HUES6 (cell line): ENCODE results near the gene CASZ1.

Experiments used
- H3K27ac ChIP-seq: 2 replicates; pipeline ENCODE4 v1.7.0; 2013; ENCODE audit warnings: low read depth, mild to moderate bottlenecking, low read length, inconsistent platforms
- H3K27me3 ChIP-seq: 2 replicates; pipeline ENCODE4 v1.6.1; 2013; ENCODE audit warnings: low read length; ENCODE audit not compliant: control insufficient read depth, insufficient read depth
- H3K36me3 ChIP-seq: 2 replicates; pipeline ENCODE4 v1.6.1; 2013; ENCODE audit warnings: low read length; ENCODE audit not compliant: control insufficient read depth, insufficient read depth
- H3K4me1 ChIP-seq: 2 replicates; pipeline ENCODE4 v1.6.1; 2013; ENCODE audit warnings: low read length; ENCODE audit not compliant: control insufficient read depth, insufficient read depth
- H3K4me3 ChIP-seq: 2 replicates; pipeline ENCODE4 v1.5.1; 2013; ENCODE audit warnings: low read depth, low read length
- H3K9ac ChIP-seq: one replicate; pipeline ENCODE4 v1.6.1; 2013; ENCODE audit warnings: mild to moderate bottlenecking, low read length
- H3K9me3 ChIP-seq: 2 replicates; pipeline ENCODE4 v1.6.1; 2013; ENCODE audit warnings: low read depth, low read length; ENCODE audit not compliant: control insufficient read depth, insufficient read depth

The CASZ1 gene

DNA sequence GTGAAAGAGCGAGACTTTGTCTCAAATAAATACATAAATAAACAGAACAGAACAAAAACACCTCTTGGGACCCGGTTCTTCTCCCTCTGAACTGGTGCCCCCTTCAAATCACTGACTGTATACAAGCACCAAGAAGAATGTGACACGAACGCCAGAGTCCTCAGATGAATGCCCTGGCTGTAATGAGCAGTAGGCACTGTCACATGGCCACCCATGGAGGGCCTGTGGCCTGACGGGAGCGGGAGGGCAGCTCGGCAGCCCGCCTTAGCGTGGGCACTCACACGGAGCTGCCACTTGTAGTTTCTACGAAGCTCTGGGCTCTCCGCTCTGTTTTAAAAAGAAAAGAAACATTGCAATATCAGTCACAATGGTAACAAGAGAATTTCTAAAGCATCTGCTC, 175.7 kb downstream of the CASZ1 start:
- no peaks in the 10 kb centered on the region for H3K27me3 ChIP-seq
- no peaks in the 10 kb centered on the region for H3K9me3 ChIP-seq
- peaks cover 12% of the 10 kb centered on the region for H3K36me3 ChIP-seq
- no peak overlapping the region for H3K9ac ChIP-seq
- H3K4me1 ChIP-seq = peaks cover 5% of the 10 kb centered on the region; the same call in 1 of the 2 replicates
- H3K27ac ChIP-seq = no peak overlapping the region
- H3K4me3 ChIP-seq = no peak overlapping the region

DNA sequence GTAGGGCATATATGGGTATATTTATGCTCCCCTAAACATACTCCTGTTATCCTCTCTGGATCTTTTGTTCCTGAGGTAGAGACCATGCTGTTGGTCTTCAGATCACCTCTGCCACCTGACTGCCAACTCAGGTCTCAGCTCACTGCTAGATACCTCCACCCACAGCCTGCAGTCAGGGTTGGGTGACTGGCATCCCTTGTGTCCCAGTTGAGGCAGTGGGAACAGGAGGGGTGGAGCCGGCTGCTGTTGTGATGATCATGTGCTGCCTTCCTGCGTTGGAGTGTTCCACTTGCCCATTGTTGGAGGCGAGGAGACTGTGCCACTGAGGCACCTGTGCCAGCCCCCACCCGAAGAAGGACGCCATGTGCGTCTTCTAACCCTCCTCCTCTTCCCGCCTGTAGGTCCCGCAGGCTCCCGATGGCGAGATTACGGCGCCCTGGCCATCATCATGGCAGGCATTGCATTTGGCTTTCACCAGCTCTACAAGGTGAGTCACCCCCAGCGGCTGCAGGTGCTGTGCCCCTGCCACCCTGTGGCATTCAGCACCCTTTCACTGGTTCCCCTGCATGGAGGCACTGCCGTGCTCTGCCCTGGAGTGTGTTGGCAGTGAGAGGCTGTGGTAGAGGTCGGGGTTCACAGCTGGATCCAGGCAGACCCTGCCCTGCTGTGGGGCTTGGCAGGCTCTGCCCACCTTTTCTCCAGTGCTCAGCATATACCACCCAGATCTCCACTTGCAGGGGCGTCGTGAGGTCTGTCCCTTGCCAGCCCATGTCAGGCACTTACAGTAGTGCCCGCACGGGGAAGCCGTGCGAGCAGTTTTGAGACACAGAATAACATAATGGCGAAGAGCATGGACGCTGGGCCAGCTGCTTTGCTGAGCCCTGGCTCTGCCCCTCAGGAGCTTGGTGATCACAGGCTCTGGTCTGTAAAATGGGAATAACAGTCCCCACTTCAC, 178.2 kb downstream of the CASZ1 start:
- H3K27ac ChIP-seq = no peak overlapping the region
- H3K27me3 ChIP-seq = no peaks in the 10 kb centered on the region
- no peak overlapping the region for H3K4me3 ChIP-seq
- peaks cover 11% of the 10 kb centered on the region; the same call in 1 of the 2 replicates for H3K4me1 ChIP-seq
- no peak overlapping the region for H3K9ac ChIP-seq
- H3K9me3 ChIP-seq = no peaks in the 10 kb centered on the region
- no peaks in the 10 kb centered on the region for H3K36me3 ChIP-seq

DNA sequence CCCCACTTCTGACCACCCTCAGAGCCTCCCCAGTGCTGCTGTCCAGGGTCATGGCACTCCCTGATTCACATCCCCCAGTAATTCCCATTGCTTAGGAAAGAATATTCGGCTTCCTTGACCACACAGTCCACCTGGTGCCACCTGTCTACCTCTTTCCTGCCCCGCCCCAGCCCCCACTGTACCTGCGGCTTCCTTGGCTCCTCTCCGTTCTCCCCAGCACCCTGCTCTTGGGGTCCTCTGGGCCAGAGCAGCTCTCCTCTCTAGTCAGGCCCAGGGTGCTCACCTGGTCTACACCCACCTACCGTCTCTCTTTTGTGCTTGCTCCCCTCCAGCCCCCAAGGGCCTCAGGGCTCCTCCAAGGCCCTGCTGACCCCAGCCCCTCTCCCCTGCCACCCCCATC, 179.1 kb downstream of the CASZ1 start:
- H3K4me1 ChIP-seq = peaks cover 11% of the 10 kb centered on the region; the same call in 1 of the 2 replicates
- no peak overlapping the region for H3K4me3 ChIP-seq
- H3K27ac ChIP-seq = no peak overlapping the region
- H3K36me3 ChIP-seq = no peaks in the 10 kb centered on the region
- no peaks in the 10 kb centered on the region for H3K9me3 ChIP-seq
- no peak overlapping the region for H3K9ac ChIP-seq
- no peaks in the 10 kb centered on the region for H3K27me3 ChIP-seq

DNA sequence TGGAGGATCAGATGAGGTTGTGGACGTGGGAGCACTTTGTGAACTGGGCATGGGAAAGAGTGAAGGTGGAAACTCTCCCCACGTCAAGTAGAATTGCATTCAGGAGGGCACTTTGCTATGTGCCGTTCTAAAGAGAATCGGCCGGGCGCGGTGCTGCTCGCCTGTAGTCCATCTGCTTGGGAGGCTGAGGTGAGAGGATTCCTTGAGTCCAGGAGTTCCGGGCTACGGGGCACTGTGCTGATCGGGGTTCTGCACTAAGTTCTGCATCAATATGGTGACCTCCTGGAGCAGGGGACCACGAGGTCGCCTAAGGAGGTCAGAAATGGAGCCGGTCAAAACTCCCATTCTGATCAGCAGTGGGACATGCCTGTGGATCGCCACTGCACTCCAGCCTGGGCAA, 179.8 kb downstream of the CASZ1 start:
- H3K27me3 ChIP-seq = no peaks in the 10 kb centered on the region
- no peak overlapping the region for H3K4me3 ChIP-seq
- H3K36me3 ChIP-seq = no peaks in the 10 kb centered on the region
- no peak overlapping the region for H3K9ac ChIP-seq
- H3K9me3 ChIP-seq = no peaks in the 10 kb centered on the region
- no peak overlapping the region for H3K27ac ChIP-seq
- H3K4me1 ChIP-seq = peaks cover 11% of the 10 kb centered on the region; the same call in 1 of the 2 replicates

DNA sequence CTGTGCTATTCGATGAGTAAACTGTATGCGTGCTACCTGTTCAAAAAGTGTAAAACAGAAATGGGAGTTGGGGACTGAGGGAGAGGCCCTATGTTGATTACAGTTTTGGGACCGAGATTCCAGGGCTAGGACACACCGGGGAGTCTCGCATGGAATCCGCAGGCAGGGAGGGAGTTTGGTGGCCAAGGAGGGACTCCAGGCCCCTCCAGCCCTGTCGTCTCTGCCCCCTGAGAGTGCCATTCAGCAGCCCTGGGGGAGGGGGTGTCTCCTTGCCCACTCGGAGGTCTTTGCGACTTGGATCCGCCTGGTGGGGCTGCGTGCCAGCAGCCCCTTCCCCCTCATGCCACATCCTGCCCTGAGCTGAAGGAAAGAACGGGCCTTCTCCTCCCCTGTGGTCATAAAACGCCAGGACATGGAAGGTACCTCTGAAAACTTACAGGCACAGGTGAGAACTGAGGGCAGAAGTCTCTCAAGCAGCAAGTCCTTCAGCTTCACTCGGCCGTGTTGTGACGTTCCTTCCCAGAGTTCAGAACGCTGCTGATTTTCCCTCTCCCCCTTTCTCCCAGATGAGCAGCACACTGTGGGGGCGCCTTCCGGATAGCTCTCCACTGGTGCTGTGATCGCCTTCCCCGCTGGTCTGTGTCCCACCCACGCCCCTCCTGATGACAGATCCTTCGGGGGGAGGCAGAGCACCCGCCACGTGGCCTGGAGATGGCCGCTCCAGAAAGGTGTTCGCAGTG, 180.3 kb downstream of the CASZ1 start:
- no peaks in the 10 kb centered on the region for H3K27me3 ChIP-seq
- H3K4me1 ChIP-seq = peaks cover 11% of the 10 kb centered on the region; the same call in 1 of the 2 replicates
- no peak overlapping the region for H3K9ac ChIP-seq
- H3K36me3 ChIP-seq = no peaks in the 10 kb centered on the region
- no peak overlapping the region for H3K4me3 ChIP-seq
- no peaks in the 10 kb centered on the region for H3K9me3 ChIP-seq
- no peak overlapping the region for H3K27ac ChIP-seq

DNA sequence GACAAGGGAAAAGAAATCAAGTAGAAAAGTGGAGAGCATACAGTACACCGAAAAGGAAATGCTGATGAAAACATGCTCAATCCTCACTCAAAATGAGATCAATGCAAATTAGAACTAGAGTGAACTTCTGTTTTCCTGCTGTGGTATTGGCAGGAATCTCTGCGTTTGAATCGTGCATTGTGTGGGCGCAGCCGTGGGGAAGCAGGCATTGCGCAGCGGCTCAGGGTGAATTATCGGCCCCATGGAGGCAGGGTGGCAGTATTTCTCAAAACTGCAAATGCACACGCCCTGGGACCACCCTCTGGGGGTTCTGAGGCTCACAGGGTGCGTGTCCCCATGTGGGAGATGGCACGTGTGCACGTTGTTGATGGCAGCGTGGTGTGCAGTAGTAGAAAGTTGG, 181.1 kb downstream of the CASZ1 start:
- no peak overlapping the region for H3K9ac ChIP-seq
- peaks cover 11% of the 10 kb centered on the region; the same call in 1 of the 2 replicates for H3K4me1 ChIP-seq
- H3K4me3 ChIP-seq = no peak overlapping the region

DNA sequence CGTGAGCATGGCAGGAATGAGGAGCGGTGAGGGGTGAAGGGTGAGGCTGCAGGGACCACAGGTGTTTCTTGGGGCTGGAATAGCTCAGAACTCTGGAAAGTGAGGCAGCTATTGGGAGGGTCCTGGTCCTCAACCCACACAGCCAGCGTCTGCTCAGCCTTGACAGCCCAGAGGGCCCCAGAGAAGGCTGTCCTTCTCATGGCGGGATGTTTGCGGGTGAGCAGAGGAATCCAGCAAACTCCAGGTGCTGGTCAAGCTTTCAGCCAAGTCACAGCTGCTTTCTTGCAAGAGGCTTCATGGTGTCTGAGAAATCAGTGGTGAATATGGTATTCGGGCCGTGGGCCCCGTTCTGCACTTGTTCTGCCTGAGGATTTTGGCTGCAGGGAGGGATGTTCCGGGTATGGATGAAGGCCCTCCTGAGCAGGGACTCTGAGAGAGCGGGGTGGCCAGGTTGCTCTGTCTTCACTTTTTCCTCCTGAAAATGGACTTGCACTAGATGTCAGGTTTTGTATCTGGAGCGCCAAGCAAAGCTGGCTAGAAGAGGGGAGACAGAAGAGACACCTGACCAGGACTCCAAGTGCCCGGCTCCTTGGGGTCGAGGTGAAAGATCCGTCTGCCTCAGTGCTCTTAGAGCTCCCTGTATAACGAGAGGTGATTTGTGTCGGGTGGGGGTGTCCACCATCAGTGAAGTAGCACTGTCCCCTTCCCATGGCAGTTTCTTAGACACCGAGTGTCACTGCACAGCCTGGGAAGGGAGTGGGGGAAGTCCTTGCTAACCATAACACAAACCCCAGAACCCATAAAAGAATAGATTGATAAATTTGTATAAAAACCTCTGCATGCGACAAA, 181.8 kb downstream of the CASZ1 start:
- H3K36me3 ChIP-seq = no peaks in the 10 kb centered on the region
- no peak overlapping the region for H3K27ac ChIP-seq
- peaks cover 11% of the 10 kb centered on the region; the same call in 1 of the 2 replicates for H3K4me1 ChIP-seq
- no peak overlapping the region for H3K9ac ChIP-seq
- no peaks in the 10 kb centered on the region for H3K27me3 ChIP-seq
- no peaks in the 10 kb centered on the region for H3K9me3 ChIP-seq
- no peak overlapping the region for H3K4me3 ChIP-seq

More for the DNA sequence above, 181.1 kb downstream of the CASZ1 start:
- Histone ChIP-seq H3K27ac (no peak overlapping the region), H3K36me3 (no peaks in the 10 kb centered on the region), H3K27me3 (no peaks in the 10 kb centered on the region), H3K9me3 (no peaks in the 10 kb centered on the region)

DNA sequence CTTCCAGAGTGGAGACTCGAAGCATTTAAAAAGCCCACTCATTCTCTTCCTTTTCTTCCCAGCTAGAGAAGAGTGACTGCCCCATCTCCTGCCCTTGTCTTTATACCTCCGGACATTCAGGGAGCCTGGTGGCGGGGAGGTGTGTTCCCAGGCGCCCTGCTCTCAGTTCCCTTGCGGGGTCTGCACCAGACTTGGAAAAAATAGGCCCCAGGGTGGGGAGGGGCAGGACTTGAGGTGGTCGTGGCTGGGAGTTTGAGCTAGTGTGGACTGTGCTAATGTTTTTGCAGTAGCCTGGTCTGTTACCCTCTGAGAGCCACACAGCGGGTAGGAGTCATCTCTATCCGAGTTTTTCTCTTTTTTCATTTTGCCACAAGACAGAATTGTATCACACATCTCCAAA, 182.6 kb downstream of the CASZ1 start:
- Histone ChIP-seq H3K9me3 (no peaks in the 10 kb centered on the region), H3K36me3 (no peaks in the 10 kb centered on the region), H3K27me3 (no peaks in the 10 kb centered on the region), H3K27ac (no peak overlapping the region), H3K9ac (no peak overlapping the region), H3K4me1 (peaks cover 11% of the 10 kb centered on the region; the same call in 1 of the 2 replicates), H3K4me3 (no peak overlapping the region)

DNA sequence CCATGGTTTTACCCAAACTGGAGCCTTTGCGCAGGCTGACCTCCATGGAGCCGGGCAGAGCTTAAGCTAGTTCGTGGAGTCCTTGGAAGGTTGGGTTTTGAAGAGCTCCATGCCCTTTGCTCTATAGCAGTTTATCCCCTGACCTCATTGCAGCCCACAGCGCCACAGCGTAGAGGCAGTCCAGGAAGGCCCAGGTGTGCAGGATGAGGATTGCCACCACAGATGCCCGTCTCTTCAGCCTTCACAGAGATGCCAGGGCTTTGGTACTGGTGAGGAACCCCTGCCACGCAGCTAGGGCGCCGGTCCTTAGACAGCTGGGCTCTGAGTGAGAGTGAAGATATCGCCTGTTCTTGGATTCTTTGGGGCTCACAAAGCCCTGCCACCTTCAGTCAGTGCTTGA, 183.1 kb downstream of the CASZ1 start:
- Histone ChIP-seq H3K36me3 (no peaks in the 10 kb centered on the region), H3K9ac (no peak overlapping the region), H3K4me1 (peaks cover 11% of the 10 kb centered on the region; the same call in 1 of the 2 replicates), H3K27ac (no peak overlapping the region), H3K27me3 (no peaks in the 10 kb centered on the region), H3K4me3 (no peak overlapping the region), H3K9me3 (no peaks in the 10 kb centered on the region)

DNA sequence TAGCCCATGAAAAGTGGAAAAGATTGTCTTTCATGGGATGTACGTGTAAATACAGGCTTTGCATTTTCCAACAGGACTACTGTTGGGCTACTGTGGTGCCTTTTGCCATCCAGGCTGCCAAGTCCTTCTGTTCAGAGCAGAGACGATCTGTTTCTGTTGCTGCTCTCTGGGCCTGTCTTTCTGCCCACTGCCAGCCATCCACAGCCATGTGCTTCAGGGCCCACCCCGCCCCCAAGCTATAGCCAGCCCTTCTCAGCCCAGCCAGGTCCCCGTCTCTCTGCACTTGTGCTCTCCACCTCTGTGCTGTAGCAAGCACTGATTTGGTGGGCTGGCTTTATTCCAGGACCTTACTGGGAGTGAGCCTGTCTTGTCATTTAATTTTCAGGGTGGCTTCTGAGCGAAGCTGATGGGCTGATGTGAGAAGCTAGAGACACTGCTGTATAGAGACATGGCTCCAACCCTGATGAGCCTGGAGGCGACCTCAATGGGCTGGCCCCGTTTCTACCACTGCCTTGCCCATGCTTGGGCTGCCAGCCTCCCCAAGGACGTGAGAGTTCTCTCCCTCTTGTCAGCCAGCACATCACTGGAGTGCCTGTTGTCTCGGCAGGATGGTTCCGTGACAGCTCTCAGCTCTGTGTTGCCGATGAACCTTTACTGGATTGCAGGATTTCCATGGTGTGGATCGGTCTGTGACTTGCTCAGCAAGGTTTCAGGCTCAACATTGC, 183.8 kb downstream of the CASZ1 start:
- H3K4me3 ChIP-seq = no peak overlapping the region
- no peak overlapping the region for H3K9ac ChIP-seq
- no peak overlapping the region for H3K27ac ChIP-seq
- H3K36me3 ChIP-seq = no peaks in the 10 kb centered on the region
- no peaks in the 10 kb centered on the region for H3K27me3 ChIP-seq
- H3K9me3 ChIP-seq = no peaks in the 10 kb centered on the region
- peaks cover 11% of the 10 kb centered on the region; the same call in 1 of the 2 replicates for H3K4me1 ChIP-seq
